COLO668 (cell line): ENCODE measurements around the gene NCKIPSD.

Source experiments
- DNase-seq: peaks from one replicate; lab custom pipeline; 2025; ENCODE audit not compliant: unreplicated experiment; lab: John Stamatoyannopoulos, UW

Gene NCKIPSD

GRCh38 chr3:48624767-48625166 lies 60.9 kb downstream of the NCKIPSD start:
- DNase-seq: peak; percentile 2

GRCh38 chr3:48623851-48624547 lies 61.7 kb downstream of the NCKIPSD start:
- peak; percentile 46 for DNase-seq
